HCT116 (cell line): ENCODE results near the gene EFEMP2. TPM values are rescaled to one million over a fixed set of nuclear protein-coding genes. Genes with fewer than 3 reads are reported as not detected.
A peak's percentile ranks its signal among the peaks of the same experiment; 100 is the strongest.

Experiments used
- ATAC-seq: fragments of 200-7000 bp; cut with Tn5 transposase; 2 replicates; pipeline ENCODE4 v1.9.1; 2020; ENCODE audit warnings: mild to moderate bottlenecking, moderate library complexity
- BruUV-seq: library from RNA; stranded (reverse); fragments of 400-500 nt; replicated peaks from 2 replicates; lab custom pipeline; 2021; lab: Mats Ljungman, UMichigan
- CTCF ChIA-PET: fragments of 300-600 bp; sonication (Branson Sonifier 250); formaldehyde crosslinking; loops from one replicate; lab custom pipeline; 2021; ENCODE audit warnings: antibody characterized with exemption; lab: Charles Lee
- POLR2A ChIA-PET: fragments of 300-600, 350-600 bp; sonication (Branson Sonifier 250); formaldehyde crosslinking; loops from one replicate; lab custom pipeline; 2021; ENCODE audit warnings: antibody characterized with exemption; lab: Charles Lee
- RAD21 ChIA-PET, 2 experiments: fragments of 300-600 bp; sonication (Branson Sonifier 250); formaldehyde crosslinking; loops; one replicate each; lab custom pipeline; 2023; ENCODE audit warnings: low total read pairs in 2 of 2; ENCODE audit not compliant: uncharacterized antibody in 2 of 2, unreplicated experiment in 2 of 2, low non-redundant PET in 1 of 2; lab: Charles Lee
- DNase-seq: peaks from one replicate; pipeline ENCODE4 v3.0.0-alpha.2; 2010; ENCODE audit warnings: low read depth, low spot score
- H2AFZ ChIP-seq: fragments of 200-600 bp; shearing (Covaris generic), sonication (generic); 2 replicates; pipeline ENCODE4 v1.6.1; 2017; ENCODE audit warnings: low read depth, mixed run types, mixed read lengths, antibody characterized with exemption, low read length; ENCODE audit not compliant: poor library complexity, severe bottlenecking
- H3K27ac ChIP-seq: 2 replicates; pipeline ENCODE4 v1.5.1; 2012; ENCODE audit warnings: low read depth, low read length
- H3K27me3 ChIP-seq: fragments of 200-600 bp; sonication (generic); 2 replicates; pipeline ENCODE4 v1.6.1; 2016; ENCODE audit warnings: mixed run types, low read length, mixed read lengths; ENCODE audit not compliant: insufficient read depth
- H3K36me3 ChIP-seq, 2 experiments: fragments of 200-500 bp in 1 of 2; fragments of 200-600 bp in 1 of 2; sonication (Bioruptor generic) in 1 of 2; sonication (generic) in 1 of 2; 2 replicates each; pipeline versions ENCODE4 v1.5.1 to v1.6.1; 2014 to 2016; ENCODE audit warnings: low read length in 2 of 2, inconsistent platforms in 1 of 2, mixed read lengths in 1 of 2, mixed run types in 1 of 2; ENCODE audit not compliant: insufficient read depth in 2 of 2, control insufficient read depth in 1 of 2
- H3K4me1 ChIP-seq, 2 experiments: fragments of 200-600 bp in 1 of 2; sonication (generic) in 1 of 2; 2 replicates each; pipeline versions ENCODE4 v1.5.1 to v1.6.1; 2012 to 2017; ENCODE audit warnings: low read length in 2 of 2, inconsistent platforms in 1 of 2, mild to moderate bottlenecking in 1 of 2, mixed read lengths in 1 of 2, mixed run types in 1 of 2, moderate library complexity in 1 of 2; ENCODE audit not compliant: insufficient read depth in 2 of 2, control insufficient read depth in 1 of 2
- H3K4me2 ChIP-seq: fragments of 200-600 bp; sonication (generic); 2 replicates; pipeline ENCODE4 v1.6.1; 2017; ENCODE audit warnings: mixed run types, low read length, mixed read lengths
- H3K4me3 ChIP-seq, 2 experiments: fragments of 200-600 bp in 1 of 2; sonication (generic) in 1 of 2; replicated peaks in 1 of 2; 2 replicates each; pipeline ENCODE4 v1.5.1; 2011 to 2016; ENCODE audit warnings: low read length in 2 of 2, control low read depth in 1 of 2, low read depth in 1 of 2, mild to moderate bottlenecking in 1 of 2, mixed read lengths in 1 of 2, mixed run types in 1 of 2
- H3K79me2 ChIP-seq: fragments of 200-600 bp; sonication (generic); 2 replicates; pipeline ENCODE4 v1.6.1; 2017; ENCODE audit warnings: mild to moderate bottlenecking, mixed run types, low read length, moderate library complexity, mixed read lengths; ENCODE audit not compliant: insufficient read depth
- H3K9ac ChIP-seq: fragments of 200-600 bp; sonication (generic); 2 replicates; pipeline ENCODE4 v1.6.1; 2016; ENCODE audit warnings: low read length, mixed read lengths
- H3K9me2 ChIP-seq: fragments of 200-600 bp; sonication (generic), shearing (Covaris generic); 2 replicates; pipeline ENCODE4 v1.6.1; 2017; ENCODE audit warnings: mixed run types, mild to moderate bottlenecking, moderate library complexity; ENCODE audit not compliant: insufficient read depth
- H3K9me3 ChIP-seq, 2 experiments: fragments of 200-500 bp in 1 of 2; fragments of 200-600 bp in 1 of 2; sonication (Bioruptor generic) in 1 of 2; sonication (generic) in 1 of 2; 2 replicates each; pipeline ENCODE4 v1.6.1; 2014 to 2017; ENCODE audit warnings: low read length in 2 of 2, mixed read lengths in 2 of 2, inconsistent platforms in 1 of 2, low read depth in 1 of 2, mild to moderate bottlenecking in 1 of 2, mixed run types in 1 of 2, moderate library complexity in 1 of 2; ENCODE audit not compliant: control insufficient read depth in 1 of 2, insufficient read depth in 1 of 2
- H4K20me1 ChIP-seq: fragments of 200-600 bp; sonication (generic), shearing (Covaris generic); 2 replicates; pipeline ENCODE4 v1.6.1; 2017; ENCODE audit warnings: mixed run types, mild to moderate bottlenecking, moderate library complexity; ENCODE audit not compliant: insufficient read depth
- CTCF ChIP-seq, 3 experiments: fragments of 200-600 bp in 1 of 3; sonication (generic) in 1 of 3; IDR thresholded peaks in 2 of 3; conservative IDR thresholded peaks in 1 of 3; 2 replicates each; pipeline ENCODE4 v1.5.1; 2012 to 2017; ENCODE audit warnings: low read depth in 2 of 3, low read length in 2 of 3, antibody characterized with exemption in 1 of 3, borderline replicate concordance in 1 of 3, control low read depth in 1 of 3, mild to moderate bottlenecking in 1 of 3, mixed read lengths in 1 of 3, mixed run types in 1 of 3, moderate library complexity in 1 of 3; ENCODE audit not compliant: insufficient read depth in 1 of 3
- REST ChIP-seq: IDR thresholded peaks from 2 replicates; pipeline ENCODE4 v1.6.1; 2012; ENCODE audit warnings: low read depth
- intact Hi-C: fragments of 100-400 bp; cut with micrococcal nuclease; formaldehyde crosslinking; loops from 2 replicates; pipeline ENCODE4 v1.10.0; 2022
- total RNA-seq: library from RNA; stranded (reverse); gene quantifications from one replicate; pipeline ENCODE4 v1.2.1, GENCODE V29; 2021; ENCODE audit not compliant: unreplicated experiment

Gene EFEMP2
- total RNA-seq, 1 experiment from 2014 or later = 8.4 TPM

- Histone ChIP-seq H3K36me3 (peaks cover 3 to 22% of the 10 kb centered on the region in 2 experiments; a peak in 3 of 4 replicates), H3K9me3 (no peaks in the 10 kb centered on the region), H3K9ac (peak overlapping the region; percentile 99), H3K4me3 (peak overlapping the region; percentile 86 to 95), H3K9me2 (no peaks in the 10 kb centered on the region), H2AFZ (no peak overlapping the region), H3K4me2 (peak overlapping the region; percentile 96), H3K27me3 (no peaks in the 10 kb centered on the region), H4K20me1 (no peaks in the 10 kb centered on the region), H3K27ac (peak overlapping the region; percentile 95), H3K79me2 (peaks cover 47% of the 10 kb centered on the region), H3K4me1 (peaks cover 51 to 68% of the 10 kb centered on the region in 2 experiments)
- no peak for DNase-seq
- ATAC-seq = no peak
- CTCF ChIA-PET = interaction anchor here (0.6 to 1.8 kb wide), 3 partner anchors 30 to 58 kb away, joined by 3 to 5 read pairs (median 3); partner anchors contain the start of gene FIBP
- POLR2A ChIA-PET = interaction anchor here (0.9 to 2.0 kb wide), 7 partner anchors 12 to 29 kb away, joined by 5 to 30 read pairs (median 9); partner anchors contain the start of genes CCDC85B, FIBP and FOSL1
- intact Hi-C loops = no loop called here
- RAD21 ChIA-PET = interaction anchor here in 1 of 2 experiments (0.6 to 1.0 kb wide), 2 partner anchors 16 to 27 kb away, joined by 3 read pairs; partner anchors contain the start of gene CCDC85B
- no TSS peak for BruUV-seq
- 0 out of 6 replicates have a peak, but pooled peaks of 1 of the 3 experiments have one; percentile 0 for TF ChIP-seq CTCF (IDR thresholded peaks at IDR 0.05 in 2 of 3, conservative IDR thresholded peaks at IDR 0.05 in 1 of 3; ENCODE audit: borderline replicate concordance in 1 of 3, insufficient read depth in 1 of 3, low read depth in 2 of 3, low read length in 2 of 3)
- no peak for TF ChIP-seq REST
Measured at GRCh38 chr11:65917434-65918210, 45.0 kb upstream of the EFEMP2 start.
